LoVo (cell line): ENCODE results near the gene ANAPC2.

ENCODE experiments used
- DNase-seq: peaks from one replicate; pipeline ENCODE4 v3.0.0-alpha.2; 2016; ENCODE audit warnings: low spot score

The ANAPC2 gene, protein sequence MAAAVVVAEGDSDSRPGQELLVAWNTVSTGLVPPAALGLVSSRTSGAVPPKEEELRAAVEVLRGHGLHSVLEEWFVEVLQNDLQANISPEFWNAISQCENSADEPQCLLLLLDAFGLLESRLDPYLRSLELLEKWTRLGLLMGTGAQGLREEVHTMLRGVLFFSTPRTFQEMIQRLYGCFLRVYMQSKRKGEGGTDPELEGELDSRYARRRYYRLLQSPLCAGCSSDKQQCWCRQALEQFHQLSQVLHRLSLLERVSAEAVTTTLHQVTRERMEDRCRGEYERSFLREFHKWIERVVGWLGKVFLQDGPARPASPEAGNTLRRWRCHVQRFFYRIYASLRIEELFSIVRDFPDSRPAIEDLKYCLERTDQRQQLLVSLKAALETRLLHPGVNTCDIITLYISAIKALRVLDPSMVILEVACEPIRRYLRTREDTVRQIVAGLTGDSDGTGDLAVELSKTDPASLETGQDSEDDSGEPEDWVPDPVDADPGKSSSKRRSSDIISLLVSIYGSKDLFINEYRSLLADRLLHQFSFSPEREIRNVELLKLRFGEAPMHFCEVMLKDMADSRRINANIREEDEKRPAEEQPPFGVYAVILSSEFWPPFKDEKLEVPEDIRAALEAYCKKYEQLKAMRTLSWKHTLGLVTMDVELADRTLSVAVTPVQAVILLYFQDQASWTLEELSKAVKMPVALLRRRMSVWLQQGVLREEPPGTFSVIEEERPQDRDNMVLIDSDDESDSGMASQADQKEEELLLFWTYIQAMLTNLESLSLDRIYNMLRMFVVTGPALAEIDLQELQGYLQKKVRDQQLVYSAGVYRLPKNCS

DNA sequence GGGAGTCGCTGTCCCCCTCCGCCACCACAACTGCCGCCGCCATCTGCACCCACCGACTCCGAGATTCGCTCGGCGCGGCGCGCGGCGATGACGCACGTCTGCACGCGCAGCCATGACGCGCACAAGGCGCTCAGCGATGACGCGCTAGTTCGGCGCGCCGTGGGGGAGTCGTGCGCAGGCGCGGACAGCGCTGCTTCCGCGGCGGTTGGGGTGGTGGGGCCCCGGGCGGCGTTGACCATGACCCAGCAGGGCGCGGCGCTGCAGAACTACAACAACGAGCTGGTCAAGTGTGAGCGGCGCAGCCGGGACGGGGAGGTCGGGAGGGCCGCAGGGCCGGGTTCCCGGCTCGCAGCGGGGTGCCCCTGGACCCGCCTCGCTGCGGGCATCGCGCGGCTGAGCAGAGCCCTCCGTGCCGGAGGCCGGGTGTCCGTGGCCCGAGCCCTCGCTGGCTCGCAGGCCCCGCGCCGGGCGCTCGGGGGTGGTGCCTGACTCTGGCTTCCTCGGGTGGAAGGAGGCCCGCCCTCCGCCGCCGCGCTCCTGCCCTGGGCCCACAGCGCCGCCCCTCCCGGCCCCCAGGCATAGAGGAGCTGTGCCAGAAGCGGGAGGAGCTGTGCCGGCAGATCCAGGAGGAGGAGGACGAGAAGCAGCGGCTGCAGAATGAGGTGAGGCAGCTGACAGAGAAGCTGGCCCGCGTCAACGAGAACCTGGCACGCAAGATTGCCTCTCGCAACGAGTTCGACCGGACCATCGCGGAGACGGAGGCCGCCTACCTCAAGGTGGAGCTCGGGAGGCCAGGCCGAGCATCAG is at the start of gene ANAPC2, which contains the start of gene SSNA1:
ANAPC2 (minus strand) TSS at position 71 of the 807 bp plus-strand sequence; CDS start at position 43, 28 bp downstream.
SSNA1 (plus strand) TSS at position 187 of the 807 bp plus-strand sequence; CDS start at position 238, 51 bp downstream.
- peak; percentile 92 for DNase-seq

DNA sequence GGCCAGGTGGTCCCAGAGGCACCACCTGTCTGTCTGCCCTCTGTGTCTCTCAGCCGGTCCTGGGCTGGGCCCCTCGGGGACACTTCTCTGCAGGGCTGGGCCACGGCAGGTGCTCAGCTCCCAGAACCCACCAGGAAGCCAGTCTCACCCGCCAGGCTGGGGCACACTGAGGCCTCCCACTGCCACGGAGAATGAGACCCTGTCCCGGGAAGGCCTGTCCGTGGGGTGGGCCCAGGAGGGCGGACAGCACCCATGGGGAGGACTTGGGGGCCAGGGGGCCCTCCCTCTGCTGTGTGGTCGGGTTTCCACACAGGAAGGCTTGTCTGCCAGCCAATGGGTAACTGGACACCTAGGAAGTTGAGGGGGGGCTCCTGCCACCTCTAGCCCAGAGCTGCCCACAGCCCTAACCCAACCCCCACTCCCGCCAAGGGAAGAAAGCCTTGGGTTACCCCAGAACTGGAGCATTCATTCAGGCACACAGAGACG is 48.6 kb upstream of the ANAPC2 start:
- no peak for DNase-seq

DNA sequence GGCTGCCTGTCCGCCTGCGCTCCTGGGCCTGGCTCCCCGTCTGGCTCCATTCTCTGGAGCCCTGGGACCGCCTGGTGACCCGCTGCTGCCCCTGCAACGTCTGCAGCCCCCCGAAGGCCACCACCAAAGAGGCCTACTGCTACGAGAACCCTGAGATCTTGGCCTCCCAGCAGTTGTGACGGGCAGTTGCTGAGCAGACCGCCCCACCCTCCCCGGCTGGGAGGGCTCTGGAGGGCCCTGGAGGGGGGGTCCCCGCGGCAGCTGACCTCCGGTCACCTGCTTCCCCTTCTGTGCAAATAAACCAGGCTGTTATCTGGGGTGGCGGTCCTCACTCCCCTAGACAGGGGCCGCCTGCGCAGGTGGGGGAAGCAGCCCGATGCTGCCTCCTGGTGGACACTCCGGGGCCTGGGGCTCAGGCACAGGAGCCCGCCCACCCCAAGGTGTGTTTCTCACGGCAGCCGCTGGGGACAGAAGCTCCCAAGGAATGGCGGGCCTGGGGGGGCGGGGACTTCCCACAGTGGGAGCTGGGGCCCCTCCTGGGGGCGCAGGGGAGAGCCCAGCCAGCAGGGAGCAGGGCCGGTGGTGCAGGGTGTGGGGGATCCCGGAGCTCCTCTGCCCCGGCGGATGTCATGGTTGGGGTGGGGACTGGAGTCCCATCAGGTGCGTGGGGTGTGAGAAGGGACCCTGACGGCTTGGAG is 48.0 kb upstream of the ANAPC2 start:
- peak; percentile 74 for DNase-seq

DNA sequence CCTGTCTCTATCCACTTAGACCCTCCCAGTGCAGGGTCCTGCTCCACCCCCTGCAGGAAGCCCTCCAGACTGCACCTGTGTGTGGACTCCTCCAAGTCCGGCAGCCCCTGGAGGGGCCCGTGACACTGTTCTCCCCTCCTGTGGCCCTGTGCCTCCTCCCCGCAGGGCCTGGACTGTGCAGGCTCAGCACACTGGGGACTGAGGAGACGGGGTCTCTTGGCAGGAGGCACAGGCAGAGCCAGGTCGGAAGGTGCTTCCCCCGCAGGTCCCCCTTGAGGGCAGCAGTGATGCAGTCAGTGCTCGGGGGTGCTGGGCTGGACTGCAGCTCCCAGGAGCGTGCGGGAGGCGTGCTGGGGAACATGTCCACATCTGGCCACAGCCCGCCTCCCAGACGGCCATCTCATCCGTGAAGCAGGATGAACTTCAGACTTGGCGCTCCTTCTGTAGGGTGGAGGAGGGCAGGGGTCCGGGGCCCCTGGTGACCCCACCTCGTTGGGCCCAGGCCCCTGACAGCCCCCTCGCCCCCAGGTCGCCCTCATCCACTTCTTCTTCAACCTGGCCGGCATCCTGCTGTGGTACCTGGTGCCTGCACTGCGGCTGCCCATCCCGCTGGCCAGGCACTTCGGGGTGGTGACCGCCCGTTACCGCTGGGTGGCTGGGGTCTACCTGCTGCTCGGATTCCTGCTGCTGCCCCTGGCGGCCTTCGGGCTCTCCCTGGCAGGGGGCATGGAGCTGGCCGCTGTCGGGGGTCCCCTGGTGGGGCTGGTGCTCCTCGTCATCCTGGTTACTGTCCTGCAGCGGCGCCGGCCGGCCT is 47.3 kb upstream of the ANAPC2 start:
- no peak for DNase-seq

DNA sequence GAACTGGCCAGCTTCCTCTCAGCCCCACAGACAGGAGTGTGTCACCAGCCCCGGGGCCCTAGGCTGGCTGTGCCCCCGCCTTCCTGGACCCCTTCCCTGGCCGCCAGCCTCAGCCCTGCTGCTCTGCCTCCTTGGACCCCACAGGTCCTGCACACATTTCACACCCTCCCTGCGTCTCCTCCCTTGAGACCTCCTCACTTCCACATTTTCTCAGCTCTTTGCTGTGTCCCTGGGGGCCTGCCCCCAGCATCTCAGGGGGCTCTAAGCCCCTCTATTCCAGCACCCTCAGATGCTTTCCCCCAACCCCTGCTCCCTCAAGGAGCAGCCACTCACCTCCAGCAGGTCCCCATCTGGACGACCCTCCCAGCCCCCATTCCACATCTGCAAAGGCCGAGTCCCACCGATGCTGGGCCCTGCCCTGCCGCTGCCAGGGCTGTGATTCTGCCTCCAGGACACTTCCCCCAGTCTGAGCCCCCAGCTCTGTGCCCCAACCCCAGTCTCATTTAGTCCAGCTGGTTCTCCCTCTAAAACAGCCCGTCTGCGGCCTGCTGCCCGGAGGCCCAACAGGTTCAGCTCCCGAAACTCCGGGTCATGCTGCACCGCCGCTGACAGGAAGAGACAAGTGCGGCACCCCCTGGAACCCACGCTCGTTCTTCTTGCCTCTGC is 46.5 kb upstream of the ANAPC2 start:
- no peak for DNase-seq

DNA sequence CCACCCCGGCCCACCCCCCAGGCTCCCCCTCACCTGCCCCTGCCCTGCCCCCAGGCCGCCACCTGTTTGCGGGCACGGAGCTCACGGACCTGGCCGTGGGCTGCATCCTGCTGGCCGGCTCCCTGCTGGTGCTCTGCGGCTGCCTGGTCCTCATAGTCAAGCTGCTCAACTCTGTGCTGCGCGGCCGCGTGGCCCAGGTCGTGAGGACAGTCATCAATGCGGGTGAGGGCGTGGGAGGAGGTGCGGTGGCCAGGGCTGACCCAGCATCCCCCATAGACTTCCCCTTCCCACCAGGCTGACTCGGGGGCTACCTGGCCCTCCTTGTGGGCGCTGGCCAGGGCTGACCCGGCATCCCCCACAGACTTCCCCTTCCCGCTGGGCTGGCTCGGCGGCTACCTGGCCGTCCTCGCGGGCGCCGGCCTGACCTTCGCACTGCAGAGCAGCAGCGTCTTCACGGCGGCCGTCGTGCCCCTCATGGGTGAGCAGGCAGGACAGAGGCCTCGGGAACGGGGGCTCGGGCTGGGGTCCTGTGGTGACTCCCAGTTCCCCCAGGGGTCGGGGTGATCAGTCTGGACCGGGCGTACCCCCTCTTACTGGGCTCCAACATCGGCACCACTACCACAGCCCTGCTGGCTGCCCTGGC is 45.8 kb upstream of the ANAPC2 start:
- DNase-seq, result no peak

DNA sequence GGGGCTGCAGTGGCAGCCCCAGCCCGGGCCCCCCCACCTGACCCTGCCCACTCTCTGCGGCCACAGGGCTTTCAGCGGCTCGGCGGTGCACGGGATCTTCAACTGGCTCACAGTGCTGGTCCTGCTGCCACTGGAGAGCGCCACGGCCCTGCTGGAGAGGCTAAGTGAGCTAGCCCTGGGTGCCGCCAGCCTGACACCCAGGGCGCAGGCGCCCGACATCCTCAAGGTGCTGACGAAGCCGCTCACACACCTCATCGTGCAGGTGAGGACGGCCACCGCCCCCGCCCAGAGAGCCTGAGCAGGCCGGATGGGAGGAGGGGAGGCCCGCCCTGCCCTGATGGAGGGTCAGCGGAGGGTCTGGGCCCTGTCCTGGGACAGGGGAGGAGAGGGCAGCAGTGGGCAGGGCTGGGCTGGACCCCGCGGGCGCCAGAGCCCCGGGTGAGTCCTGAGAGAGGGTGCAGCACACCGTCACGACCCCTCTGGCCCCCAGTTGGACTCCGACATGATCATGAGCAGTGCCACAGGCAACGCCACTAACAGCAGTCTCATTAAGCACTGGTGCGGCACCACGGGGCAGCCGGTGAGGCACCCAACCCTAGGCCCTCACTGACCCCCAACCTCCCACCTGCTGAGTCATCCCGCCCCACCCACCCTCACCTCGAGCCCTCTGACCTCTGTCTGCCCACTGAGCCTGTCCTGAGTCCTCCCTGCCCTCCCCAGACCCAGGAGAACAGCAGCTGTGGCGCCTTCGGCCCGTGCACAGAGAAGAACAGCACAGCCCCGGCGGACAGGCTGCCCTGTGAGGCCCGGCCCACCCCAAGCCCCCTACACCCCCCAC is 45.0 kb upstream of the ANAPC2 start:
- DNase-seq, result no peak

DNA sequence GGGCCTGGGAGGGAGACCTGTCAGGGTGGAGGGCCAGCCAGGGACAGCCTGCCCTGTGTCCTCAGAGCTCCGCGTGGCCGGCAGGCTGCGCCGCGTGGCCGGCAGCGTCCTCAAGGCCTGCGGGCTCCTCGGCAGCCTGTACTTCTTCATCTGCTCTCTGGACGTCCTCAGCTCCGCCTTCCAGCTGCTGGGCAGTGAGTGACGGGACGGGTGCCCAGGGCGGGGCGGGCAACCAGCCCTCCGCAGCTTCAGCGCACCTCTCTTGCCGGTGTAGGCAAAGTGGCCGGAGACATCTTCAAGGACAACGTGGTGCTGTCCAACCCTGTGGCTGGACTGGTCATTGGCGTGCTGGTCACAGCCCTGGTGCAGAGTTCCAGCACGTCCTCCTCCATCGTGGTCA is 44.1 kb upstream of the ANAPC2 start:
- DNase-seq, result no peak

DNA sequence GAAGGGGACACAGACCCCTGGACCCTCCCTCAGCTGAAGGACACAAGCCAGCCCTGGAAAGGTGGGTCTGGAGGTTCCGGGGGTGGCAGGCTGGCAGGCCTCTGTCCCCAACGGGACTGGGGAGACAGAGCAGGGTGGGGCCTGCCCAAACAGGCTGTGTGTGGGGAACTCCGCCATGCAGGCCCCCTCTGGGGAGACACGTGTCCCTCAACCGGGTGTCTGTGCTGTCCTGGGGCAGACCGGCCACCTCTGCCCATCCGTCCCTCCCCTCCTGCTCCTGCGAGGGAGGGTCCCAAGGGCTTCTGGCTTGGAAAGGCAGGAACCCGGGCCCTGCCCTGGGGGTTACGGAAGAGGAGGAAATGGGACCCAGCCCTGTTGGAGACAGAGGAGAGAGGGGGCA is 43.7 kb upstream of the ANAPC2 start:
- DNase-seq, result no peak

DNA sequence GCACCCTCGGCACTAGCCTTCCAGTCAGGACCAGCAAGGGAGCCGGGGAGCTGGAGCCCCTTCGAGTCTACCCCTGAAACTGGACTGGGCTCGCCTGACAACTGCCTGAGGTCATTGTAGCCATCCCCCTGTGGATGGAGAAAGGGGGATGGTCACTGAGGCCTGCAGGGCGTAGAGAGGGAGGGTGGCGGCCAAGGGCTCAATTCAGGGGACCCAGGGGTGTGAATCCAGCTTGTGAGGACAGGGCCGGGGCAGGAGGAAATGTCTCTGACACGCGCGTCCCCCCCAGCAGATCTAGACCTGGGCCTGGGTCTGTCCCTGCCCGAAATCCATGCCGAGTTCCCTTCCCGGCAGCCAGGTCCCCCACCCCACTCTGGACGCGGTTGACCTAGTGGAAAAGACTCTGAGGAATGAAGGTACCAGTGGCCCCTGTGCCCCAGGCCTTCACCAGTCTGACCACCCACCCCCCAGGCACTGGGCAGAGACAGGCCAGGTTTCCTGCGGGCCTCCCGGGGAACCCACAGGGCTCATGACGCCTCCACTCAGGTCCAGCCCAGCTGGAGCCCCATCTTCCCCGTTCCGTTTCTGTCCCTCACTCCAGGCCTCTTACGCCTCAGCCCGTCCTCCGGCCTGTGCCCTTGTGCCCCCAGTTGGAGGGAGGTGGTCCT is 43.1 kb upstream of the ANAPC2 start:
- no peak for DNase-seq

DNA sequence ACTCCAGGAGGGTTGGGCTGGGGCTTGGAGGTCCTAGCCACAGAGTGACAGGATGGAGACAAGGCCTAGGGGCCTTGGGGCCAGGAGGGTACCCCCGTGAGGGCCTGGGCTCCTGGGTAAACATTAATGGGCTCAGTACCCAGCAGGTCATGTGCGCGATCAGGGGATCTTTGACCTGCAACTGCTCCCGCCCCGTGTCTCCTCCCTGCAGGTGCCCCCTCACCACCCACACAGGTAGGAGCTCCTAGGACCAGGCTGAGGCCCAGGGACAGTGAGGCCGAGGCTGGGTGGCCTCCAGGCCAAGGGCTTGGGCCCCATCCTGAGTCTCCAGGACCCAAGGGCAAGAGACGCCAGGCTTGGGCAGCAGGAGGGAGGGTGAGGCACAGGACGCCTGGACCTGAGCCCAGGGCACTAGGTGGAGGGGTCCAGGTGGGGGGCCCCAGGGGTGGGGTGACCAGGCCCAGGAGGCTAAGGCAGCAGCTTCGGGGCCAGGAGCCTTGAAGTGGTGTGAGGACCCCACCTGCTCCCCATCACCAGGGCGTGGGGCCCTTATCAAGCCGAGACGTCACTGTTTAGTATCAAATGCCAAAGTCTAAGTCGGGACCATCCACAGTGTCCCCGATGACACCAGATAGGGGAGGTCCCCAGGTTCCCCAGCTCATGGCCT is 42.5 kb upstream of the ANAPC2 start, which contains the start of gene SLC34A3:
SLC34A3 (plus strand) TSS at position 197 of the 667 bp plus-strand sequence. CDS start 802 bp downstream, outside the sequence.
- no peak for DNase-seq

DNA sequence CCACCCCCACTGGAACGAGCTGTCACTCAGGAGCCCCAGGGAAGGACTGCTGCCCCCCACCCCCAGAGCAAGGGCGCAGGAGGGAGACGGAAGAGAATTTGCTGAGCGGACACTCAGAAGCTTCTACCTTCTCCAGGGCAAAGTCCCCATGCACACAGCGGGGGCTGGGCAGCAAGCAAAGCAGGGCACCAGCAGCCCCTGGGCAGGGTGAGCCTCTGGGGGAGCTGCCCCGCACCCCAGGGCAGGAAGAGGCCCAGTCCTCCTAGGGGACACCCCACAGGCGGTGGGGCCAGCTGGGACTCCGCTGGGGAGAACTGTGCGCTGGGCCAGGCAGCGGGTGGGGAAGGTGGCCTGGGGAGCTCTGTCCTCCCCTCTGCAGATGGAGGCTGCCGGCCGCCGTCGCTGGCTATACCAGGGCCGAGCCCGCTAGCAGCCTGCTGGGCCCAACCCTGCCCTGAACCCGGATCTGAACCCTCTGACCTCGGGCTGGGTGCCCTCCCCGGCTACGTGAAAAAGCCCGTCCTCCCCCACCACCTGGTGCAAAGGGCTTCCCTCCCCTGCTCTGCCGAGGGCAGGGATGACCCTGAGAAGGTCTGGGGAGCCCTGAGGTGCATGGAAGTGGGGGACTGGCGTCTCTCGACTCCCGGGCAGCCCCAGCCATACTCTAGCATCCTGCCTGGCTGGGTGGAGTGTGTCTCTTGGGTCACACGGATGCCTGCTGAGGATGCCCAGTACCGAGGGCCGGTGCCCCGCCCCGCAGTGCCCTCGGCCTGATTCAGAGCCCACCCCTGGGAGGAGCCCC is 41.7 kb upstream of the ANAPC2 start:
- DNase-seq, result no peak

DNA sequence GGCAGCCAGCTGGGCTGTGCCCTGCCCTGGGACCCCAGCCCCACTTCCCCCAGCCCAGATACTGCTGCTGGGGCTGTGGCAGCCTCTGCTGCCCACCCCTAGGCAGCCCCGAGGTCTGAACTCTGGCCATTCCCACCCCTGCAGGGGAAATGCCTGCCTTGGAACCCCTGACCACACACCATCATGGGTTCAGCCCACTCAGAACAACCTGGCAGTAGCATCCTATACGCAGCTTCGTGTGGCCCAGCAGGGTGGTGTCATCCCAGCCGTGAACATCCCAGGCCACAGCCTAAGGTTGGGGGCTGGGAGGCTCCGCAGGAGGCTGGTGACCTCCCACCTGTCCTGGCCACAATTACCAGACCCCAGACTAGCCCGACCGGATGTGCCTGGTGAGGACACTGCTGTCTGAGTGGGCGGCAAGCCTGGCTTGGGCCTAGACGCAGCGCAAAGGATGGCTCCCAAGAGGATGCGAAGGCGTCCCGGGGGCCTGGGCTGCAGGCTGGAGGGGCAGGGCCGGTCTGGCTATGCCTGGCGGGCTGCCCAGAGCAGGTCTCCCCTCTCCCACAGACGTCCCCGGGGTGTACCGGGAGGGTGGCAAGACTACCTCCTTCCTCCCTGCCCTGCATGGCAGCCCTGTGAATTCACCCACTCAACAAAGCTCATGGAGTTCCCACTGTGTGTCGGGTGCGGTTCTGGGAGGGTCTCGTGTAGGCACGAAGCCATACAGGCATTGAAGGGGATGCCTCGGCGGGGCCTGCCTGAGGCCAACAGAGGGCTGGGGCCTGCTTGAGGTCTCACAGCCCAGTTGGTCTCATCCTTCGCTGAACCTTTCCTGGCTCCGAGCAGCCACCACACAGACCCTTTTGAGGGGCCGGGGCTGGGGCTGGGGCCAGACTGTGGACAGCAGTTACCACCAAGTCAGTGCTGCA is 40.9 kb upstream of the ANAPC2 start:
- no peak for DNase-seq

DNA sequence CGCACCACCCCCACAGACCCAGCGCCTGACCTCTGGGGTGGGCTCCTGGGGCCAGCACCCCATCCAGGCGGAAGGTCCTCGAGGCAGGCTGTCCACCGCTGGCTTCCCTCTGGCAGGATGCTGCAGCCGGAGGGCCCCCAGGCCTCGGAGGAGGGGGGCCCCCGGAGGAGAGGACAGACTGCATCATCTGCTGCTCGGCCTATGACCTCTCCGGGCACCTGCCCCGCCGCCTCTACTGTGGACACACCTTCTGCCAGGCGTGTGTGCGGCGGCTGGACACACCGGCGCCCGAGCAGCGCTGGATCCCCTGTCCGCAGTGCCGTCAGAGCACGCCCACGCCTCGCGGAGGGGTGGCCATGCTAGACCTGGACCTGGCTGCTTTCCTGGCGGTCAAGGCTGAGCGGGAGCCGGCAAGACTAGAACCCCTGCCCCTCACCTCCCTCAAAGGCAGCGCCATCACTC is 40.2 kb upstream of the ANAPC2 start:
- DNase-seq, result no peak

DNA sequence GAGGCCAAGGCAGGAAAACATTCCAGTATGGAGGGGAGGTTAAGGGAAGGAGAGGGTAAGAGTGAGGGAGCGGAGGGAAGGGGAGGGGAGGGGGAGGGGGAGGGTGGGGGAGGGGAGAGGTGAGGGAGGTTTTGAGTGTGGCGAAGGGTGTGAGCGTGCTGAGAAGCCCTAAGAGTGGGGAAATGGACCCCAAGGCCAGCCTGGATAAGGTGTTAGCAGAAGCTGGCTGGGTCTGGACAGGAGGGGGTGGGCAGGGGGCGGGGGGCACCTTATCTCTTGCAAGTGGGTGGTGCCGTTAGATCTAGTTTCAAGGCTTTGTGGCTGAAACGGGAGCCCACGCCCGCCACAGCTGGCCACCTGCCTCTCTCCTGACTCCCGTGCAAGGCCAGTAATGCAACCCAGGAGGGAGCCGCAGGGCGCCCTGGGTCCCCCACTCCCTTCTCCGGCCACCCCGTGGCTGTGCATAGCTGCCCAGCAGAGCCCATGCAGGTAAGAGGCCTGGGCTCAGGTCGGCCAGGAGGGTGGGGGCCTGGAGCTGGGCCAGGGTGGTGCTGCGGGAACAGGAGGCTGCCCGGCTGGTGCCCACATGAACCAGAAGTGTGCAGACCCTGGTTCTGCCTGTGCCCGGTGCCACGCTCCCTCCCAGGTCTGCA is 39.6 kb upstream of the ANAPC2 start:
- no peak for DNase-seq
